DND-41 (cell line): ENCODE measurements around the gene TCF25.

ENCODE experiments used
- ATAC-seq: fragments of 200-7000 bp; cut with Tn5 transposase; 3 replicates; pipeline ENCODE4 v1.9.1; 2021; ENCODE audit warnings: low read depth; ENCODE audit not compliant: insufficient read depth
- DNase-seq: peaks from one replicate; pipeline ENCODE4 v3.0.0-alpha.2; 2020
- H2AFZ ChIP-seq: 2 replicates; pipeline ENCODE4 v1.6.0; 2012; ENCODE audit warnings: low read depth, low read length
- H3K27ac ChIP-seq: 2 replicates; pipeline ENCODE4 v1.5.1; 2012; ENCODE audit warnings: low read length, inconsistent platforms
- H3K27me3 ChIP-seq: fragments of 200-600 bp; sonication (generic); 2 replicates; pipeline ENCODE4 v1.6.0; 2012; ENCODE audit warnings: low read length, mild to moderate bottlenecking, inconsistent platforms; ENCODE audit not compliant: insufficient read depth, poor library complexity
- H3K36me3 ChIP-seq: 2 replicates; pipeline ENCODE4 v1.5.1; 2012; ENCODE audit warnings: low read length, inconsistent platforms; ENCODE audit not compliant: insufficient read depth
- H3K4me1 ChIP-seq: 2 replicates; pipeline ENCODE4 v1.5.1; 2012; ENCODE audit warnings: mild to moderate bottlenecking, low read length; ENCODE audit not compliant: insufficient read depth
- H3K4me2 ChIP-seq: 2 replicates; pipeline ENCODE4 v1.6.0; 2012; ENCODE audit warnings: mild to moderate bottlenecking, moderate library complexity, low read length, inconsistent platforms; ENCODE audit not compliant: insufficient read depth
- H3K4me3 ChIP-seq, 2 experiments: fragments of 200-600 bp in 1 of 2; shearing (Covaris generic) in 1 of 2; 2 replicates each; pipeline ENCODE4 v1.5.1; 2012 to 2016; ENCODE audit warnings: inconsistent platforms in 2 of 2, low read length in 2 of 2, mild to moderate bottlenecking in 2 of 2, low read depth in 1 of 2, moderate library complexity in 1 of 2
- H3K79me2 ChIP-seq: 2 replicates; pipeline ENCODE4 v1.6.0; 2012; ENCODE audit warnings: low read length, inconsistent platforms; ENCODE audit not compliant: insufficient read depth
- H3K9ac ChIP-seq: 2 replicates; pipeline ENCODE4 v1.6.0; 2012; ENCODE audit warnings: low read depth, mild to moderate bottlenecking, inconsistent platforms, low read length, moderate library complexity
- H3K9me3 ChIP-seq: 2 replicates; pipeline ENCODE4 v1.5.1; 2012; ENCODE audit warnings: low read length, moderate library complexity, mild to moderate bottlenecking, inconsistent platforms; ENCODE audit not compliant: insufficient read depth, severe bottlenecking
- H4K20me1 ChIP-seq: 2 replicates; pipeline ENCODE4 v1.6.0; 2012; ENCODE audit warnings: low read length; ENCODE audit not compliant: insufficient read depth
- CTCF ChIP-seq: IDR thresholded peaks from 2 replicates; pipeline ENCODE4 v1.5.1; 2012; ENCODE audit warnings: borderline replicate concordance, low read length, moderate library complexity, mild to moderate bottlenecking; ENCODE audit not compliant: poor library complexity, severe bottlenecking; ENCODE audit errors: extremely low read depth
- EZH2 ChIP-seq: IDR thresholded peaks from 3 replicates; pipeline ENCODE4 v1.6.1; 2012; ENCODE audit warnings: borderline replicate concordance, low read depth, mild to moderate bottlenecking, moderate library complexity, low read length, inconsistent platforms; ENCODE audit not compliant: severe bottlenecking

Gene TCF25

DNA sequence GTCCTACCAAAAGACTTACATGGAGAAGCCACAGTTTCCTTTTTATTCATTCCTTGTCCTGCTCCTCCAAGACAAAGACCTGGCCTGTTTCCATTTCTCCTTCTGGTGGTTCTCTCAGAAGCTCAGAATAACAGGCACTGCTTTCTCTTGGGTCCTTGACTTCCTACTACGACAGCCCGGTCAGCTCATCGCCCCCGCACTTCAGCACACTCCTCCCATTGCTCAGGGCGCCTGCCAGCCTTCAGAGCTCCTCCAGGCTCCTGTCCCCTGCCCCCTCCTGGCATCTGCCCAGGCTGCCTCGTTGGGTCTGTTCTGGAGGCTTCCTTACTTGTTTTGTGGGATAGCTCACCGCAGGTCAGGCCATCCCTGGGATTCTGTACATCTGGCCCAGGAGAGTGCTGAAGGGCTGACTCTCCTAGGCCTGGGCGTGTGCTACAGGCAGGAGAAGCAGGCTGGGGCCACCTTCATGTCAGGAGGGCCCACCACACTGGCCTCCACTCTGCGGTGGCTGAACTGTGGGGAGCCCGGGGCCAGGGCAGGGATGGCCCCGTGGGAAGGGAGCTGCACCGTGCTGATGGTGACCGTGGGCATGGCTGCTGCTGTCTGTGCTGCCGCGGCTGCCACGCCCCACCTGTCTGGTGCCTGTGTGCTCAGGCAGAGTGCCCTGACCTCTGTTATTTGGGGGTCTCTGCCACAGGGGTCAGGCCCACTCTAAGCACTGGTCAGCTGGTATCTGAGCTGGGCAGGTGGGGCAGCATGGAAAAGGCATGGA is 17.7 kb downstream of the TCF25 start:
- H3K27me3 ChIP-seq: no peaks in the 10 kb centered on the region
- peaks cover 8% of the 10 kb centered on the region for H3K79me2 ChIP-seq
- peaks cover 85% of the 10 kb centered on the region for H3K36me3 ChIP-seq
- ATAC-seq (no peak), DNase-seq (no peak)
- no peak overlapping the region for H3K4me2 ChIP-seq
- H3K4me3 ChIP-seq: no peak overlapping the region
- no peaks in the 10 kb centered on the region for H3K9me3 ChIP-seq
- H3K9ac ChIP-seq: no peak overlapping the region
- H3K4me1 ChIP-seq: no peaks in the 10 kb centered on the region
- H3K27ac ChIP-seq: no peak overlapping the region
- no peak overlapping the region for H2AFZ ChIP-seq
- TF ChIP-seq CTCF (no peak), EZH2 (no peak)
- peaks cover 35% of the 10 kb centered on the region for H4K20me1 ChIP-seq

DNA sequence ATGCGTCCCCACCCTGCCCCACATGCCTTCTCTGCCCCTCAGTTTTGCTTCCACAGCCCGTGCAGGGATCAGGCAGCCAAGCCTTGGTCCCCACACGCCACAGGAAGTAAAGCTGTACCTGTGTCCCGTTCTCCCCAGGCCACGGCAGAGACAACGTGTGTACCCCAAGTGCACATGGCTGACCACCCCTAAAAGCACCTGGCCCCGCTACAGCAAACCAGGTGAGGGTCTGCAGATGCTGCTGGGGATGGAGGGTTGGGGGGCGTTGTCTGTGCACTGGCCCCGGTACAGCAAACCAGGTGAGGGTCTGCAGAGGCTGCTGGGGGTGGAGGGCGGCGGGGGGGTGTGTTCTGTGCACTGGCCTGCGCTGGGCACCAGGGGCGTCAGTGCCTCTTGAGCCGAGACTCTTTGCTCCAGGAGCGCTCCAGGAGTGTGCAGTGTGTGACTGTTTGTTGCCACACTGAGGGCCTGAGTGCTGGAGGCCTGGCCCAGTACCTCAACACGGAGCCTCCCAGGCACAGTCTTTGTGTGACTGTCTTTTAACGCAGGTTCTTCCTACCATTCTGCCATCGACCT is 18.8 kb downstream of the TCF25 start:
- Histone ChIP-seq H3K79me2 (peaks cover 8% of the 10 kb centered on the region), H3K36me3 (peaks cover 88% of the 10 kb centered on the region)
- ATAC-seq: no peak; the same call in 2 of the 3 replicates

GRCh38 chr16:89892635-89893034 is 19.2 kb downstream of the TCF25 start:
- Histone ChIP-seq H3K9ac (no peak overlapping the region), H4K20me1 (peaks cover 35% of the 10 kb centered on the region), H3K4me3 (no peak overlapping the region), H3K36me3 (peaks cover 88% of the 10 kb centered on the region), H2AFZ (no peak overlapping the region), H3K27ac (no peak overlapping the region), H3K27me3 (no peaks in the 10 kb centered on the region), H3K4me1 (no peaks in the 10 kb centered on the region), H3K9me3 (no peaks in the 10 kb centered on the region), H3K79me2 (peaks cover 8% of the 10 kb centered on the region), H3K4me2 (no peak overlapping the region)
- no peak for DNase-seq
- TF ChIP-seq EZH2 (no peak), CTCF (no peak)
- ATAC-seq: no peak

More for the DNA sequence above, 18.8 kb downstream of the TCF25 start:
- no peak overlapping the region for H3K27ac ChIP-seq
- peaks cover 35% of the 10 kb centered on the region for H4K20me1 ChIP-seq
- no peak overlapping the region for H3K9ac ChIP-seq
- TF ChIP-seq EZH2 (no peak), CTCF (no peak)
- no peaks in the 10 kb centered on the region for H3K27me3 ChIP-seq
- no peaks in the 10 kb centered on the region for H3K9me3 ChIP-seq
- no peak overlapping the region for H3K4me2 ChIP-seq
- no peak overlapping the region for H3K4me3 ChIP-seq
- H3K4me1 ChIP-seq: no peaks in the 10 kb centered on the region
- H2AFZ ChIP-seq: no peak overlapping the region
- DNase-seq: no peak
